Measurements from ENCODE around the gene IER3IP1.

The IER3IP1 gene

GRCh38 chr18:47108998-47109405 lies 67.2 kb downstream of the IER3IP1 start:
- DNase-seq (ENCODE audit: low spot score): no peak
- TF ChIP-seq, protein P1, sequence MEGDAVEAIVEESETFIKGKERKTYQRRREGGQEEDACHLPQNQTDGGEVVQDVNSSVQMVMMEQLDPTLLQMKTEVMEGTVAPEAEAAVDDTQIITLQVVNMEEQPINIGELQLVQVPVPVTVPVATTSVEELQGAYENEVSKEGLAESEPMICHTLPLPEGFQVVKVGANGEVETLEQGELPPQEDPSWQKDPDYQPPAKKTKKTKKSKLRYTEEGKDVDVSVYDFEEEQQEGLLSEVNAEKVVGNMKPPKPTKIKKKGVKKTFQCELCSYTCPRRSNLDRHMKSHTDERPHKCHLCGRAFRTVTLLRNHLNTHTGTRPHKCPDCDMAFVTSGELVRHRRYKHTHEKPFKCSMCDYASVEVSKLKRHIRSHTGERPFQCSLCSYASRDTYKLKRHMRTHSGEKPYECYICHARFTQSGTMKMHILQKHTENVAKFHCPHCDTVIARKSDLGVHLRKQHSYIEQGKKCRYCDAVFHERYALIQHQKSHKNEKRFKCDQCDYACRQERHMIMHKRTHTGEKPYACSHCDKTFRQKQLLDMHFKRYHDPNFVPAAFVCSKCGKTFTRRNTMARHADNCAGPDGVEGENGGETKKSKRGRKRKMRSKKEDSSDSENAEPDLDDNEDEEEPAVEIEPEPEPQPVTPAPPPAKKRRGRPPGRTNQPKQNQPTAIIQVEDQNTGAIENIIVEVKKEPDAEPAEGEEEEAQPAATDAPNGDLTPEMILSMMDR (IDR thresholded peaks at IDR 0.05; ENCODE audit: extremely low read depth, missing control alignments): no peak

GRCh38 chr18:47108373-47108772 lies 67.8 kb downstream of the IER3IP1 start:
- TF ChIP-seq, protein P1 (IDR thresholded peaks at IDR 0.05; ENCODE audit: extremely low read depth, missing control alignments): no peak
- DNase-seq (ENCODE audit: low spot score): no peak

Measured in GM20000 (cell line).